ENCODE results near the gene ATP10A. TPM values are rescaled to one million over a fixed set of nuclear protein-coding genes. Genes with fewer than 3 reads are reported as not detected.

Gene ATP10A
- total RNA-seq, 1 experiment from 2014 or later = 3.0 TPM

GRCh38 chr15:25877681-25878080 lies 14.6 kb upstream of the ATP10A start:
- intact Hi-C loops (cut with micrococcal nuclease; ENCODE audit: unreplicated experiment) = no loop called here
- BruUV-seq (replicated peaks) = no TSS peak
- Mint-ChIP-seq H3K4me1 (ENCODE audit: low read depth, unreplicated experiment) (no peaks in the 10 kb centered on the region), H3K27ac (ENCODE audit: unreplicated experiment) (no peak overlapping the region), H3K27me3 (ENCODE audit: unreplicated experiment) (no peaks in the 10 kb centered on the region), H3K9me3 (ENCODE audit: low read depth, unreplicated experiment) (no peaks in the 10 kb centered on the region), H3K36me3 (ENCODE audit: insufficient read depth, unreplicated experiment) (no peaks in the 10 kb centered on the region), H3K4me3 (ENCODE audit: low read depth, unreplicated experiment) (no peak overlapping the region)
- CTCF ChIA-PET = no interaction called here
- DNase-seq = no peak
- TF ChIP-seq CTCF (IDR thresholded peaks at IDR 0.05; ENCODE audit: unreplicated experiment) = no peak

DNA sequence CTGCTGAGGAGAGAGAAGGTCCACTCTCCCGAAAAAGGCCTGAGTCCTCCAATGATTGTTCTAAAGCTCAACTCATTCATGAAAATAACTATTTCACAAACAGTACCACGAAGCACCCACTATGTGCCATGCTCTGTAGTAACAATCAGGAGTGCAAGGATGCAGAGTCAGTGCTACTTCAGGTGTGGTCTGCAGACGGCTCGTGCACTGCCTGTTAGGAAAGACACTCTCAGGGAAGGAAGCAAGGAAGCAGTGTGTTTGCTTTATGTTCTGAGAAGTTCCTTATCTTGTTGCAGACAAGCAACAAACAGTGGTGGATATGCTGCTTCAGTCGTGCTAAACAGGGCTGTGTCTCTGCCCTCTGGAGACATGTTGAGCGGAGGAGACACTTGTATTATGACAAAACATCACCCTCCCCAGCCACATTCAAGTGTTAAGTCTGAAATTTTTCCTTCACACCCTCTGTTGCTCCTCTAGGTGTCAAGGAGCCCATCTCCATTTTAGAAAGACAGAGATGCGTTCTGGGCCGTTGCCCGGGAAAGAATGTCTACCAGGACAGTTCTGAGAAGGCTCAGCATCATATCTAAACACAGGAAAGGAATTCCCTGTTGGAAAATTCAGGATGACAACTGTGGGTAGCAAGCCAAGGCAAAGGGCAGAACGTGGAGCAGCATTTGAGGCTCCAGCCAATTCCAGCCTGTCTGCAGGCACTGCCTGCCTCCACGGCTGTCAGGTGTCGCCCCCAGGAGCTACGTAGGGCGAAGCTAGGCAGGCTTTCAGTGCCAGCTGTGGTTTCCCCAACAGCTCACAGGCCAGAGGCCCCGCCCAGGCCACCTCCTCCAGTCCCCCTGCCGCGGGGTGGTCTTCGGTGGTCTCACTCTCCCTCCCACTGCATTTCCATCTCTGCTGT lies 13.4 kb upstream of the ATP10A start:
- H3K4me3 Mint-ChIP-seq (ENCODE audit: low read depth, unreplicated experiment) = no peak overlapping the region
- DNase-seq = no peak
- TF ChIP-seq CTCF (IDR thresholded peaks at IDR 0.05; ENCODE audit: unreplicated experiment) = no peak
- H3K9me3 Mint-ChIP-seq (ENCODE audit: low read depth, unreplicated experiment) = no peaks in the 10 kb centered on the region
- CTCF ChIA-PET = no interaction called here
- H3K4me1 Mint-ChIP-seq (ENCODE audit: low read depth, unreplicated experiment) = no peaks in the 10 kb centered on the region
- H3K27me3 Mint-ChIP-seq (ENCODE audit: unreplicated experiment) = no peaks in the 10 kb centered on the region
- intact Hi-C loops (cut with micrococcal nuclease; ENCODE audit: unreplicated experiment) = no loop called here
- H3K27ac Mint-ChIP-seq (ENCODE audit: unreplicated experiment) = no peak overlapping the region
- BruUV-seq (replicated peaks) = no TSS peak
- no peaks in the 10 kb centered on the region for H3K36me3 Mint-ChIP-seq (ENCODE audit: insufficient read depth, unreplicated experiment)

DNA sequence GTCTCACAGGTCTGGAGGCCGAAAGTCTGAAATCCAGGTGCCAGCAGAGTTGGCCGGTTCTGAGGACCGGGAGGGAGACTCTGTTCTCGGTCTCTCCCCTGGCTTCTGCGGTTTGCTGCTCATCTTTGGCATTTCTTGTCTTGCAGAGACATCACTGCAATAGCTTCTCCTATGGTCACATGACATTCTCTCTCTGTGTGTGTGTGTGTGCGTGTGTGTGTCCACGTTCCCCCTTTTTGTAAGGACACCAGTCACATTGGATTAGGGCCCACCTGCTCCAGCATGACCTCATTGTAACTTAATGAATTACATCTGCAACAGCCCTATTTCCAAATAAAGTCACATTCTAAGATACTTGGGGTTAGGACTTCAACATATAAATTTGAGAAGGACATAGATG lies 12.4 kb upstream of the ATP10A start:
- TF ChIP-seq CTCF (IDR thresholded peaks at IDR 0.05; ENCODE audit: unreplicated experiment) = no peak
- CTCF ChIA-PET = no interaction called here
- no peak overlapping the region for H3K27ac Mint-ChIP-seq (ENCODE audit: unreplicated experiment)
- BruUV-seq (replicated peaks) = no TSS peak
- H3K27me3 Mint-ChIP-seq (ENCODE audit: unreplicated experiment) = no peaks in the 10 kb centered on the region
- no peak overlapping the region for H3K4me3 Mint-ChIP-seq (ENCODE audit: low read depth, unreplicated experiment)
- intact Hi-C loops (cut with micrococcal nuclease; ENCODE audit: unreplicated experiment) = no loop called here
- H3K4me1 Mint-ChIP-seq (ENCODE audit: low read depth, unreplicated experiment) = no peaks in the 10 kb centered on the region
- no peak for DNase-seq
- no peaks in the 10 kb centered on the region for H3K9me3 Mint-ChIP-seq (ENCODE audit: low read depth, unreplicated experiment)
- no peaks in the 10 kb centered on the region for H3K36me3 Mint-ChIP-seq (ENCODE audit: insufficient read depth, unreplicated experiment)

- intact Hi-C loops (cut with micrococcal nuclease; ENCODE audit: unreplicated experiment) = no loop called here
- CTCF ChIA-PET = no interaction called here
- no peaks in the 10 kb centered on the region for H3K36me3 Mint-ChIP-seq (ENCODE audit: insufficient read depth, unreplicated experiment)
- H3K9me3 Mint-ChIP-seq (ENCODE audit: low read depth, unreplicated experiment) = no peaks in the 10 kb centered on the region
- no peak overlapping the region for H3K4me3 Mint-ChIP-seq (ENCODE audit: low read depth, unreplicated experiment)
- no peak for TF ChIP-seq CTCF (IDR thresholded peaks at IDR 0.05; ENCODE audit: unreplicated experiment)
- no peak for DNase-seq
- no peaks in the 10 kb centered on the region for H3K27me3 Mint-ChIP-seq (ENCODE audit: unreplicated experiment)
- no peak overlapping the region for H3K27ac Mint-ChIP-seq (ENCODE audit: unreplicated experiment)
- H3K4me1 Mint-ChIP-seq (ENCODE audit: low read depth, unreplicated experiment) = no peaks in the 10 kb centered on the region
- BruUV-seq (replicated peaks) = no TSS peak
These were observed 11.3 kb upstream of the ATP10A start for GRCh38 chr15:25874379-25874778.

All from Calu3 (cell line).